GM23338 (cell line): Measurements from ENCODE around the gene CCSER2. TPM values are rescaled to one million over a fixed set of nuclear protein-coding genes. Genes with fewer than 3 reads are reported as not detected.

Source experiments
- ATAC-seq: fragments of 200-7000 bp; cut with Tn5 transposase; 3 replicates; pipeline ENCODE4 v1.9.1; 2020
- DNase-seq: peaks from one replicate; pipeline ENCODE4 v3.0.0-alpha.2; 2015; ENCODE audit warnings: low spot score
- H2AFZ ChIP-seq: fragments of 200-600 bp; sonication (generic); 2 replicates; pipeline ENCODE4 v1.8.0; 2016; ENCODE audit warnings: antibody characterized with exemption, mild to moderate bottlenecking, moderate library complexity
- H3F3A ChIP-seq: fragments of 200-600 bp; sonication (generic); replicated peaks from 2 replicates; pipeline ENCODE4 v1.8.0; 2017; ENCODE audit warnings: antibody characterized with exemption, mixed run types, low read depth
- H3K27ac ChIP-seq: fragments of 200-600 bp; sonication (generic); 2 replicates; pipeline ENCODE4 v1.6.1; 2016; ENCODE audit warnings: low read depth
- H3K27me3 ChIP-seq: fragments of 200-600 bp; sonication (generic); 2 replicates; pipeline ENCODE4 v1.8.0; 2016; ENCODE audit warnings: mild to moderate bottlenecking, mixed run types, moderate library complexity; ENCODE audit not compliant: insufficient read depth
- H3K36me3 ChIP-seq: fragments of 200-600 bp; sonication (generic); 2 replicates; pipeline ENCODE4 v1.8.0; 2016; ENCODE audit warnings: mild to moderate bottlenecking; ENCODE audit not compliant: insufficient read depth
- H3K4me1 ChIP-seq: fragments of 200-600 bp; sonication (generic); 2 replicates; pipeline ENCODE4 v1.8.0; 2016; ENCODE audit warnings: mild to moderate bottlenecking, moderate library complexity; ENCODE audit not compliant: insufficient read depth
- H3K4me2 ChIP-seq: fragments of 200-600 bp; sonication (generic); 2 replicates; pipeline ENCODE4 v1.7.1; 2017; ENCODE audit warnings: mixed run types
- H3K4me3 ChIP-seq: fragments of 200-600 bp; sonication (generic); 2 replicates; pipeline ENCODE4 v1.6.1; 2016; ENCODE audit warnings: mixed run types
- H3K79me2 ChIP-seq: fragments of 200-600 bp; sonication (generic); replicated peaks from 2 replicates; pipeline ENCODE4 v1.8.0; 2017; ENCODE audit warnings: mild to moderate bottlenecking; ENCODE audit not compliant: insufficient read depth
- H3K9me2 ChIP-seq: fragments of 200-600 bp; sonication (generic); 2 replicates; pipeline ENCODE4 v1.8.0; 2017; ENCODE audit not compliant: insufficient read depth
- H4K20me1 ChIP-seq: fragments of 200-600 bp; sonication (generic); replicated peaks from 2 replicates; pipeline ENCODE4 v1.8.0; 2017; ENCODE audit warnings: mild to moderate bottlenecking; ENCODE audit not compliant: insufficient read depth
- H3K27ac Mint-ChIP-seq: 2 replicates; pipeline ENCODE4 v1.8.0; 2020; ENCODE audit warnings: inconsistent platforms, mild to moderate bottlenecking, moderate library complexity, mixed read lengths
- H3K27me3 Mint-ChIP-seq: 3 replicates; pipeline ENCODE4 v1.8.0; 2022; ENCODE audit warnings: low read depth, mild to moderate bottlenecking, moderate library complexity, mixed read lengths, inconsistent platforms; ENCODE audit not compliant: insufficient read depth, poor library complexity
- H3K36me3 Mint-ChIP-seq: 3 replicates; pipeline ENCODE4 v1.8.0; 2021; ENCODE audit warnings: low read depth, mild to moderate bottlenecking, inconsistent platforms, moderate library complexity, mixed read lengths
- H3K4me1 Mint-ChIP-seq: 3 replicates; pipeline ENCODE4 v1.8.0; 2020; ENCODE audit warnings: mild to moderate bottlenecking, inconsistent platforms, mixed read lengths
- H3K4me3 Mint-ChIP-seq: 3 replicates; pipeline ENCODE4 v1.8.0; 2021; ENCODE audit warnings: moderate library complexity, mild to moderate bottlenecking, inconsistent platforms, mixed read lengths
- H3K9me3 Mint-ChIP-seq: 3 replicates; pipeline ENCODE4 v1.8.0; 2020; ENCODE audit warnings: moderate library complexity, mild to moderate bottlenecking, inconsistent platforms, mixed read lengths
- CREB1 ChIP-seq: fragments of 250-450 bp; sonication (Bioruptor Pico); IDR thresholded peaks from 2 replicates; pipeline ENCODE4 v1.5.0; 2020; ENCODE audit warnings: low read depth, mild to moderate bottlenecking, moderate library complexity
- CTCF ChIP-seq, 2 experiments: fragments of 200-600 bp in 1 of 2; sonication (generic) in 1 of 2; conservative IDR thresholded peaks; 2 replicates each; pipeline versions ENCODE4 v1.5.1 to v1.6.1; 2016 to 2017; ENCODE audit warnings: antibody characterized with exemption in 2 of 2, low read depth in 2 of 2, mild to moderate bottlenecking in 2 of 2, moderate library complexity in 1 of 2
- ETS1 ChIP-seq: IDR thresholded peaks from 2 replicates; pipeline ENCODE4 v1.6.1; 2016; ENCODE audit warnings: antibody characterized with exemption
- EZH2 ChIP-seq: fragments of 200-600 bp; sonication (generic); IDR thresholded peaks from one replicate; pipeline ENCODE4 v1.8.0; 2017; ENCODE audit warnings: antibody characterized with exemption, mild to moderate bottlenecking, low read depth; ENCODE audit not compliant: unreplicated experiment
- EZH2phosphoT487 ChIP-seq: fragments of 200-600 bp; sonication (generic); IDR thresholded peaks from one replicate; pipeline ENCODE4 v1.8.1; 2018; ENCODE audit warnings: antibody characterized with exemption; ENCODE audit not compliant: unreplicated experiment
- JUNB ChIP-seq: IDR thresholded peaks from one replicate; pipeline ENCODE4 v1.6.1; 2016; ENCODE audit warnings: antibody characterized with exemption; ENCODE audit not compliant: unreplicated experiment
- NANOG ChIP-seq: IDR thresholded peaks from 2 replicates; pipeline ENCODE4 v1.6.1; 2016; ENCODE audit warnings: antibody characterized with exemption, borderline replicate concordance
- POLR2AphosphoS5 ChIP-seq: IDR thresholded peaks from 2 replicates; pipeline ENCODE4 v1.6.1; 2016; ENCODE audit warnings: antibody characterized with exemption, low read depth
- STAT1 ChIP-seq: IDR thresholded peaks from one replicate; pipeline ENCODE4 v1.6.1; 2016; ENCODE audit warnings: antibody characterized with exemption; ENCODE audit not compliant: unreplicated experiment
- ZNF114 ChIP-seq: fragments of 250-450 bp; sonication (Bioruptor Pico); IDR thresholded peaks from 2 replicates; pipeline ENCODE4 v1.5.0; 2020; ENCODE audit warnings: mild to moderate bottlenecking, moderate library complexity
- ZNF462 ChIP-seq: fragments of 250-450 bp; sonication (Bioruptor Pico); IDR thresholded peaks from 2 replicates; pipeline ENCODE4 v1.5.0; 2020; ENCODE audit warnings: mild to moderate bottlenecking, moderate library complexity
- polyA plus RNA-seq: library from polyadenylated mRNA; unstranded; fragments of >200 nt; fragmentation: Nextera tagmentation; extraction: Ambion mirVana; gene quantifications from 2 replicates; pipeline ENCODE4 v1.2.1, GENCODE V29; 2016
- total RNA-seq: library from RNA; depleted of rRNA; stranded (reverse); fragments of >200 nt; shearing (Covaris generic); gene quantifications from 2 replicates; pipeline ENCODE4 v1.2.3, GENCODE V29; 2014

CCSER2 gene
- total and polyA plus RNA-seq, 2 experiments from 2014 or later = 30.6 to 37.2 TPM

- Mint-ChIP-seq H3K27me3 (no peaks in the 10 kb centered on the region), H3K27ac (no peak overlapping the region; the same call in 1 of the 2 replicates), H3K36me3 (no peaks in the 10 kb centered on the region), H3K9me3 (no peaks in the 10 kb centered on the region), H3K4me1 (peaks cover 29% of the 10 kb centered on the region), H3K4me3 (no peak overlapping the region)
- TF ChIP-seq NANOG (no peak), STAT1 (no peak), JUNB (no peak), POLR2AphosphoS5 (no peak), ZNF114 (CRISPR knock-in tag) (no peak), EZH2 (no peak), EZH2phosphoT487 (no peak), CTCF (conservative IDR thresholded peaks at IDR 0.05; ENCODE audit: low read depth in 2 of 2) (no peak), CREB1 (CRISPR knock-in tag) (no peak), ETS1 (no peak)
- DNase-seq (no peak), ATAC-seq (no peak)
- Histone ChIP-seq H3F3A (0 out of 2 replicates have a peak, but pooled peaks cover under 1% of the 10 kb centered on the region), H3K9me2 (no peaks in the 10 kb centered on the region), H4K20me1 (peaks cover 32% of the 10 kb centered on the region; the same call in 1 of the 2 replicates), H3K27me3 (no peaks in the 10 kb centered on the region), H3K4me1 (peaks cover 51% of the 10 kb centered on the region), H3K36me3 (no peaks in the 10 kb centered on the region), H3K27ac (0 out of 2 replicates have a peak overlapping the region, but pooled peaks have one; percentile 48), H2AFZ (no peak overlapping the region), H3K4me2 (peak overlapping the region; percentile 38; the same call in 1 of the 2 replicates), H3K4me3 (no peak overlapping the region), H3K79me2 (peaks cover 97% of the 10 kb centered on the region)
Measured at GRCh38 chr10:84335516-84335915, 7.1 kb downstream of the CCSER2 start.

- Mint-ChIP-seq H3K9me3 (no peaks in the 10 kb centered on the region), H3K4me3 (no peak overlapping the region), H3K36me3 (no peaks in the 10 kb centered on the region; the same call in 2 of the 3 replicates), H3K4me1 (peaks cover 25% of the 10 kb centered on the region), H3K27me3 (no peaks in the 10 kb centered on the region), H3K27ac (no peak overlapping the region)
- Histone ChIP-seq H3K36me3 (no peaks in the 10 kb centered on the region), H2AFZ (no peak overlapping the region), H3K79me2 (peaks cover 97% of the 10 kb centered on the region), H3K4me2 (peak overlapping the region; percentile 48), H3K9me2 (peaks cover 2% of the 10 kb centered on the region; the same call in 1 of the 2 replicates), H3K4me1 (peaks cover 48% of the 10 kb centered on the region), H3K4me3 (no peak overlapping the region), H3F3A (0 out of 2 replicates have a peak, but pooled peaks cover 3% of the 10 kb centered on the region), H3K27ac (no peak overlapping the region; the same call in 1 of the 2 replicates), H4K20me1 (peaks cover 34% of the 10 kb centered on the region; the same call in 1 of the 2 replicates), H3K27me3 (no peaks in the 10 kb centered on the region)
- DNase-seq = peak; percentile 31
- peak; percentile 54 for ATAC-seq
- no peak for TF ChIP-seq ZNF462 (CRISPR knock-in tag)
Measured at GRCh38 chr10:84336406-84337090, 8.2 kb downstream of the CCSER2 start.
